ENCODE measurements around the gene URM1. TPM values are rescaled to one million over a fixed set of nuclear protein-coding genes. Genes with fewer than 3 reads are reported as not detected.

The URM1 gene
- total RNA-seq, 1 experiment from 2014 or later: 46.6 TPM

DNA sequence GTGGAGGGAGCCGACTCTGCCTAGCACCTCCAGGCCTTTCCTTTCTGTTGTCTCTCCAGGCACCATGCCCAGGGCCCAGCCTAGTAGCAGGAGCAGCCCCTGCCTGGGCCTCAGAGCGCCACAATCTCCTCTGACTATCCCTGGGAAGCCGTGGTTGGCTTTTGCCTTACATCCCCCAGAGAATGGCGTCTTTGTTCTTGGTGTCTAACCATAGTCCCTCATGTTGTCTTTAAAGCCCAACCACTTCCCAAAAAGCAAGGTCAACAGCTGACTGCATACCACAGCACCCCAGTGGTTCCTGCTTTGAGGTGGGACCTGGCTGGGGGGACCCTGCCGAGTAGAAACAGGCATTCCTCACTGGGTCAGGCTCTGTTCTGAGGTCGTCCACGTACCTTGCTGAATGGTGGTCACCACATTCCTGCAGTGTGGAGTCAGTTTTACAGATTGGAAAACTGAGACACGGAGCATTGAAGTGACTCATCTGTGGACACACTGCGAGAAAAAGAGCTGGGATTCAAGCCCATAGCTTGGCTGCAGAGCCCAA lies 35.7 kb downstream of the URM1 start:
- Histone ChIP-seq H2BK5ac (ENCODE audit: insufficient read length, low read length) (no peak overlapping the region), H3K9ac (ENCODE audit: extremely low read depth, insufficient read length, low read length) (no peak overlapping the region), H3K14ac (ENCODE audit: insufficient read depth, low read length) (no peak overlapping the region; the same call in 1 of the 2 replicates), H3K4me1 (ENCODE audit: insufficient read depth, low read length) (no peaks in the 10 kb centered on the region), H4K8ac (replicated peaks; ENCODE audit: insufficient read length, low read depth, low read length) (no peak overlapping the region), H3K23me2 (ENCODE audit: insufficient read length, low read depth, low read length, poor library complexity, severe bottlenecking) (no peaks in the 10 kb centered on the region), H4K5ac (ENCODE audit: insufficient read length, low read depth, low read length) (no peak overlapping the region), H2BK12ac (ENCODE audit: insufficient read length, low read depth, low read length) (no peak overlapping the region), H3K4ac (ENCODE audit: low read depth, low read length) (no peak overlapping the region), H4K20me1 (ENCODE audit: control insufficient read depth, insufficient read depth, insufficient read length) (no peaks in the 10 kb centered on the region), H3T11ph (ENCODE audit: low read length) (no peak overlapping the region), H2AK5ac (ENCODE audit: insufficient read length, low read length) (no peak overlapping the region), H2BK20ac (ENCODE audit: low read depth, low read length, poor library complexity, severe bottlenecking) (no peak overlapping the region), H3K27ac (ENCODE audit: insufficient read length, low read depth, low read length) (no peak overlapping the region), H3K27me3 (ENCODE audit: insufficient read depth, low read length) (peaks cover 74% of the 10 kb centered on the region; the same call in 1 of the 2 replicates), H2BK15ac (ENCODE audit: low read depth, low read length) (no peak overlapping the region), H4K91ac (ENCODE audit: insufficient read length, low read depth, low read length) (no peak overlapping the region), H3K56ac (ENCODE audit: insufficient read length, low read depth, low read length) (no peak overlapping the region), H3K9me3 (ENCODE audit: control insufficient read depth, low read depth, low read length) (no peaks in the 10 kb centered on the region), H2BK120ac (ENCODE audit: low read depth, low read length, poor library complexity, severe bottlenecking) (no peak overlapping the region), H3K79me2 (ENCODE audit: insufficient read depth, low read length) (no peaks in the 10 kb centered on the region), H3K4me2 (ENCODE audit: insufficient read depth, insufficient read length, low read length) (no peak overlapping the region), H2AFZ (ENCODE audit: low read length) (no peak overlapping the region), H3K18ac (ENCODE audit: insufficient read length, low read depth, low read length) (no peak overlapping the region), H3K23ac (ENCODE audit: insufficient read length, low read depth, low read length) (no peak overlapping the region), H3K79me1 (ENCODE audit: insufficient read depth, low read depth, low read length, poor library complexity, severe bottlenecking) (no peaks in the 10 kb centered on the region)
- DNase-seq: no peak
- Mint-ChIP-seq H3K4me1 (peaks cover 35 to 38% of the 10 kb centered on the region in 2 experiments), H3K27ac (no peak overlapping the region), H3K9me3 (peaks cover 3 to 6% of the 10 kb centered on the region in 2 experiments; a peak in 2 of 5 replicates), H3K27me3 (ENCODE audit: low read depth) (peaks cover 99% of the 10 kb centered on the region), H3K4me3 (no peak overlapping the region), H3K36me3 (ENCODE audit: insufficient read depth in 1 of 3, low read depth in 3 of 3) (no peaks in the 10 kb centered on the region; a peak in 1 of 7 replicates)
- TF ChIP-seq, protein P1, sequence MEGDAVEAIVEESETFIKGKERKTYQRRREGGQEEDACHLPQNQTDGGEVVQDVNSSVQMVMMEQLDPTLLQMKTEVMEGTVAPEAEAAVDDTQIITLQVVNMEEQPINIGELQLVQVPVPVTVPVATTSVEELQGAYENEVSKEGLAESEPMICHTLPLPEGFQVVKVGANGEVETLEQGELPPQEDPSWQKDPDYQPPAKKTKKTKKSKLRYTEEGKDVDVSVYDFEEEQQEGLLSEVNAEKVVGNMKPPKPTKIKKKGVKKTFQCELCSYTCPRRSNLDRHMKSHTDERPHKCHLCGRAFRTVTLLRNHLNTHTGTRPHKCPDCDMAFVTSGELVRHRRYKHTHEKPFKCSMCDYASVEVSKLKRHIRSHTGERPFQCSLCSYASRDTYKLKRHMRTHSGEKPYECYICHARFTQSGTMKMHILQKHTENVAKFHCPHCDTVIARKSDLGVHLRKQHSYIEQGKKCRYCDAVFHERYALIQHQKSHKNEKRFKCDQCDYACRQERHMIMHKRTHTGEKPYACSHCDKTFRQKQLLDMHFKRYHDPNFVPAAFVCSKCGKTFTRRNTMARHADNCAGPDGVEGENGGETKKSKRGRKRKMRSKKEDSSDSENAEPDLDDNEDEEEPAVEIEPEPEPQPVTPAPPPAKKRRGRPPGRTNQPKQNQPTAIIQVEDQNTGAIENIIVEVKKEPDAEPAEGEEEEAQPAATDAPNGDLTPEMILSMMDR (conservative IDR thresholded peaks at IDR 0.05): no peak
- no CpG with 5 or more reads among the region's 9 CpGs for WGBS (ENCODE audit: extremely low coverage, insufficient read length, low lambda C conversion rate)

Data from H9 (cell line).